Activated CD8-positive, alpha-beta T cell treated with anti-CD3 and anti-CD28 coated beads for 36 hours (primary cell): ENCODE data around the gene TTYH3. TPM values are rescaled to one million over a fixed set of nuclear protein-coding genes. Genes with fewer than 3 reads are reported as not detected.

Experiments used
- ATAC-seq: fragments of 200-7000 bp; cut with Tn5 transposase; one replicate; pipeline ENCODE4 v1.10.0; 2021; ENCODE audit warnings: mild to moderate bottlenecking, moderate library complexity
- CTCF ChIA-PET: fragments of 350-600 bp; sonication (Branson Sonifier 250); formaldehyde crosslinking; loops from one replicate; lab custom pipeline; 2021; ENCODE audit warnings: antibody characterized with exemption; lab: Charles Lee
- POLR2A ChIA-PET: fragments of 350-600 bp; sonication (Branson Sonifier 250); formaldehyde crosslinking; loops from one replicate; lab custom pipeline; 2021; ENCODE audit warnings: antibody characterized with exemption; lab: Charles Lee
- DNase-seq: peaks from one replicate; pipeline ENCODE4 v3.0.0-alpha.2; 2020
- H3K27ac Mint-ChIP-seq: one replicate; pipeline ENCODE4 v1.8.0; 2021; ENCODE audit warnings: mild to moderate bottlenecking, mixed read lengths
- H3K27me3 Mint-ChIP-seq: one replicate; pipeline ENCODE4 v1.8.0; 2021; ENCODE audit warnings: mixed read lengths
- H3K36me3 Mint-ChIP-seq: one replicate; pipeline ENCODE4 v1.8.0; 2021; ENCODE audit warnings: low read depth, mixed read lengths
- H3K4me1 Mint-ChIP-seq: one replicate; pipeline ENCODE4 v1.8.0; 2021; ENCODE audit warnings: low read depth, mixed read lengths
- H3K4me3 Mint-ChIP-seq: one replicate; pipeline ENCODE4 v1.8.0; 2021; ENCODE audit warnings: mild to moderate bottlenecking, moderate library complexity, mixed read lengths
- H3K9me3 Mint-ChIP-seq: one replicate; pipeline ENCODE4 v1.8.0; 2021; ENCODE audit warnings: mixed read lengths
- CTCF ChIP-seq: fragments of 200-600 bp; IDR thresholded peaks from one replicate; pipeline ENCODE4 v1.8.0; 2022; ENCODE audit warnings: antibody characterized with exemption, mild to moderate bottlenecking
- intact Hi-C: fragments of 100-400 bp; cut with micrococcal nuclease; formaldehyde crosslinking; loops from one replicate; pipeline ENCODE4 v1.10.0; 2022
- total RNA-seq, 2 experiments: library from RNA; stranded (reverse); gene quantifications; one replicate each; pipeline ENCODE4 v1.2.3, GENCODE V29; 2021

TTYH3 gene
- total RNA-seq, 2 experiments from 2014 or later = 30.3 to 32.3 TPM

- H3K4me3 Mint-ChIP-seq = no peak overlapping the region
- no peak for ATAC-seq
- peaks cover 23% of the 10 kb centered on the region for H3K4me1 Mint-ChIP-seq
- intact Hi-C loops = no loop called here
- DNase-seq = no peak
- no peaks in the 10 kb centered on the region for H3K36me3 Mint-ChIP-seq
- peaks cover 14% of the 10 kb centered on the region for H3K27me3 Mint-ChIP-seq
- no peak overlapping the region for H3K27ac Mint-ChIP-seq
- TF ChIP-seq CTCF = no peak
- ChIA-PET POLR2A (interaction anchor here (0.9 to 3.2 kb wide), 2 partner anchors 8 to 18 kb away, joined by 3 to 17 read pairs; no protein-coding TSS in a partner anchor), CTCF (interaction anchor here (1.3 to 6.3 kb wide), 2 partner anchors 8 to 11 kb away, joined by 3 to 92 read pairs; no protein-coding TSS in a partner anchor)
- H3K9me3 Mint-ChIP-seq = no peaks in the 10 kb centered on the region
Observed at GRCh38 chr7:2701832-2702593, 70.2 kb downstream of the TTYH3 start.

- DNase-seq = no peak
- Mint-ChIP-seq H3K36me3 (no peaks in the 10 kb centered on the region), H3K9me3 (no peaks in the 10 kb centered on the region), H3K4me3 (no peak overlapping the region), H3K4me1 (peaks cover 23% of the 10 kb centered on the region), H3K27me3 (peaks cover 11% of the 10 kb centered on the region), H3K27ac (no peak overlapping the region)
- ChIA-PET POLR2A (no interaction called here), CTCF (interaction anchor here (1.3 kb wide), 1 partner anchor 11 kb away, joined by 3 read pairs; no protein-coding TSS in a partner anchor)
- no peak for ATAC-seq
- intact Hi-C loops = no loop called here
- TF ChIP-seq CTCF = no peak
Observed at GRCh38 chr7:2702594-2702957, 70.8 kb downstream of the TTYH3 start.

GRCh38 chr7:2705371-2706096 is 73.7 kb downstream of the TTYH3 start:
- Mint-ChIP-seq H3K36me3 (no peaks in the 10 kb centered on the region), H3K4me3 (no peak overlapping the region), H3K4me1 (peaks cover 15% of the 10 kb centered on the region), H3K9me3 (no peaks in the 10 kb centered on the region), H3K27ac (no peak overlapping the region), H3K27me3 (peaks cover 10% of the 10 kb centered on the region)
- ChIA-PET CTCF (interaction anchor here (1.3 to 15.0 kb wide), 3 partner anchors 13 to 36 kb away, joined by 3 to 249 read pairs (median 5); no protein-coding TSS in a partner anchor), POLR2A (interaction anchor here (0.6 to 2.1 kb wide), 2 partner anchors 10 to 70 kb away, joined by 3 to 9 read pairs; no protein-coding TSS in a partner anchor)
- intact Hi-C loops = no loop called here
- DNase-seq = no peak
- TF ChIP-seq CTCF = no peak
- ATAC-seq = no peak

GRCh38 chr7:2706685-2707126 is 74.9 kb downstream of the TTYH3 start:
- CTCF ChIA-PET = interaction anchor here (1.2 to 15.0 kb wide), 5 partner anchors 8 to 37 kb away, joined by 3 to 249 read pairs (median 5); no protein-coding TSS in a partner anchor
- POLR2A ChIA-PET = interaction anchor here (2.1 kb wide), 1 partner anchor 9 kb away, joined by 9 read pairs; no protein-coding TSS in a partner anchor

More at GRCh38 chr7:2706685-2707126, 74.9 kb downstream of the TTYH3 start:
- DNase-seq = no peak
- Mint-ChIP-seq H3K4me3 (no peak overlapping the region), H3K9me3 (no peaks in the 10 kb centered on the region), H3K36me3 (no peaks in the 10 kb centered on the region), H3K4me1 (peaks cover 23% of the 10 kb centered on the region), H3K27ac (no peak overlapping the region), H3K27me3 (peaks cover 12% of the 10 kb centered on the region)
- ATAC-seq = no peak
- intact Hi-C loops = no loop called here
- TF ChIP-seq CTCF = no peak
